HG02798 (cell line): Measurements from ENCODE around the gene BRD1.

Source experiments
- ATAC-seq: cut with Tn5 transposase; IDR thresholded peaks from one replicate; pipeline ENCODE4 v1.9.1; 2021; ENCODE audit warnings: mild to moderate bottlenecking; ENCODE audit not compliant: unreplicated experiment, poor library complexity

The BRD1 gene

DNA sequence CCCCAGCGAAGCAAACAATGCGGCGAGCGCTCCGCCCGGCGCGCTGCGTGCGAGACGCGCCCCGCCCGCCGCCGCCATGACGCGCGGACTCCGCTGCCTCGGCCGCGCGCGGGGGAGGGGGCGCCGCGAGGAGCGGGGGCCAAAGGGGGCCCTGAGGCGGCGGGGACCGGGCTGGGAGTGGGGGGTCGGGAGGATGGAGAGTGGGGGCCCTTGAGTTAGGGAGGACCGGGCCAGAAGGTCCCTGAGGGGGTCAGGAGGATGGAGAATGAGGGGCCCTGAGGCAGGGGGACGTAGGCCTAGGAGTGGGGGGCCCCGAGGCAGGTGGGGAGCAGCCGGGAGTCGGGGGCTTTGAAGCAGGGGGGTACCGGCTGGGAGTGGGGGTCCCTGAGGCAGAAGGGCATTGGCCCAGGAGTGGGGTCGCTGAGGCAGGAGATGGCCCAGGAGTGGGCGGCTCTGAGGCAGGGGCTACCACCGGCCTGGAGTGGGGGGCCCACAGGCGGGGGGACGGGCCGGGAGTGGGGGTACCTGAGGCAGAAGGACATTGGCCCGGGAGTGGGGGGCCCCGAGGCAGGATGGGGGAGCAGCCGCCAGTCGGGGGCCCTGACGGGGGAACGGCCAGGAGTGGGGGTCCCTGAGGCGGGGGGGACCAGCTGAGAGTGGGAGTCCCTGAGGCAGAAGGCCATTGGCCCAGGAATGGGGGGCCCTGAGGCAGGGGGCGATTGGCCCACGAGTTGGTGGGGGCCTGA is at the start of gene BRD1:
Gene BRD1, minus strand, starts transcription at position 21 of the 746 bp plus-strand sequence. CDS start 3,556 bp downstream, outside the sequence.
- ATAC-seq, result peak; percentile 45

DNA sequence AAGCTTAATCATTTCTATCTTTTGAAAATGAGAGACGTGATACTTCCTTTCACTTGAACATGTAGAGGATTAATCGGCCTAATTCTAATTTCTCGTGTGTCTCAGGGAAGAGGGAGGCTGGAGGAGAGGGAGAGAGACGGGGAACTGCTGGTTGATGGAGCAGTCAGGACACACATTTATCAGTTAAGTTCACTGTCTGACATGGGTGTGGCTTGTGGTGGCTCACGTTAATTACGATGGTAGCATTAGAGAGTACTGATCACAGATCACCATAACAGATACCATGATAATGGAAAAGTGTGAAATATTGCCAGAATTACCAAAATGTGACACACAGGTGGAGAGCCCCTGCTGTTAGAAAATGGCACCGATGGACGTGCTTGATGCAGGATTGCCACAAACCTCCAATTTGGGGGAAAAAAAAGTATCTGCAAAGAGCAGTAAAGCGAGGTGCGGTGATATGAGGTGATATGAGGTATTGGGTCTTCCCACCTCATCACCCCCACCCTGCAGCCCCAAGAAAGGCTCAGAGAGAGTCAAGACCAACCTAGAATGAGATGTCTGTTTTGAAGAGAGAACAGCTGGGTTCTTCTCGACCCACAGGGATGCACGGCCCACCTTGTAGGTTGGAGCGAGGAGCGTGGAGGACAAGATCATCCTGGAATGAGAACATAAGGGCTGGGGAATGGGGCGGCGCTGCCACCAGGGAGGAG is 45.7 kb upstream of the BRD1 start:
- ATAC-seq, result no peak

DNA sequence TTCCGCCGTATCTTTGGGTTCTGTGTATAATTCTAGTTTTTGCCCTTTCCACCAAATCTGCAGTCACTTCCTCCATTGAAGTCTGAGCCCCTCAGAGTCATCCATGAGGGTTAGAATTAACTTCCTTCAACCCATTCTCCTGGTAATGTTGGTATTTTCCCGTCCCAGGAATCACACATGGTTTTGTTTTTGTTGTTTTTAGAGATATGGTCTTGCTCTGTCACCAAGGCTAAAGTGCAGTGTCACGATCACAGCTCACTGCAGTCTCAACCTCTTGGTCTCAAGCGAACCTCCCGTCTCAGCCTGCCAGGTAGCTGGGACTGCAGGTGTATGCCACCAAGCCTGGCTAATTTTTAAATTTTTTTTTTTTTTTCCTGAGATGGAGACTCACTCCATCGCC is 44.7 kb upstream of the BRD1 start:
- no peak for ATAC-seq

DNA sequence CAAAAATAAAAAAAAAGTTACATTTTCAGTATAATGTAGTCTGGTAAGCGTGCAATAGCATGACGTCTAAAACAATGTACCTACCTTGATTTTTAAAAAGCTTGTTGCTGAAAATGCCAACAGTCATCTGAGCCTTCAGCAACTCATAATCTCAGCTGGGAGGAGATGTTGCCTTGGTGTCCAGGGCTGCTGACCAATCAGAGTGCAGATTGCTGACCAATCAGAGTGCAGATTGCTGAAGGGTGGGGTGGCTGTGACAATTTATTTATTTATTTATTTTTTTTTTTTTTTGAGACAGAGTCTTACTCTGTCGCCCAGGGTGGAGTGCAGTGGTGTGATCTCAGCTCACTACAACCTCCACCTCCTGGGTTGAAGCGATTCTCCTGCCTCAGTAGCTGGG is 43.8 kb upstream of the BRD1 start:
- no peak for ATAC-seq

DNA sequence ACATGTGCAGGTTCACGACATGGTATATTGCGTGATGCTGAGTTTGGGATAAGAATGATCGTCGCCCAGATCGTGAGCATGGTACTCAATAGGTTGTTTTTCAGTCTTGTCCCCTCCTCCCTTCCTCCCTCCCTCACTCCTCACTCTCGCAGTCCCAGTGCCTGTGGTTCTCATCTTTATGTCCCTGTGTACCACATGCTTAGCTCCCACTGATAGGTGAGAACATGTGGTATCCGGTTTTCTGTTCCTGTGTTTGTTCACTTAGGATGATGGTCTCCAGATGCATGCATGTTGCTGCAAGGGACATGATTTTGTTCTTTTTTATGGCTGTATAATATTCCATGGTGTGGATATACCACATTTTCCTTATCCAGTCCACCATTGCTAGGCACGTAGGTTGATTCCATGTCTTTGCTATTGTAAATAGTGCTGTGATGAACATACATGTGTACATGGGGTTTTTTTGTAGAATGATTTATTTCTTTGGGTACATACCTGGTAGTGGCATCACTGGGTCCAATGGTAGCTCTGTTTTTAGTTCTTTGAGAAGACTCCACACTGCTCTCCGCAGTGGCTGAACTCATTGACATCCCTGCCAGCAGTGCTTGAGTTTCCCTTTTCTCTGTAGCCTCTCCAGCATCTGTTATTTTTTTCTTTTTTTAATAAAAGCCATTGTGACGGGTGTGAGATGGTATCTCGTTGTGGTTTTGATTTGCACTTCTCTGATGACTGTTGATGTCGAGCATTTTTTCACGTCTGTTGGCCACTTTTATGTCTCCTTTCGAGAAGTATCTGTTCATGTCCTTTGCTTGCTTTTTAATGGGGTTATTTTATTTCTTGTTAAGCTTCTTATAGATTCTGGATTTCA is 42.4 kb upstream of the BRD1 start:
- ATAC-seq, result no peak

DNA sequence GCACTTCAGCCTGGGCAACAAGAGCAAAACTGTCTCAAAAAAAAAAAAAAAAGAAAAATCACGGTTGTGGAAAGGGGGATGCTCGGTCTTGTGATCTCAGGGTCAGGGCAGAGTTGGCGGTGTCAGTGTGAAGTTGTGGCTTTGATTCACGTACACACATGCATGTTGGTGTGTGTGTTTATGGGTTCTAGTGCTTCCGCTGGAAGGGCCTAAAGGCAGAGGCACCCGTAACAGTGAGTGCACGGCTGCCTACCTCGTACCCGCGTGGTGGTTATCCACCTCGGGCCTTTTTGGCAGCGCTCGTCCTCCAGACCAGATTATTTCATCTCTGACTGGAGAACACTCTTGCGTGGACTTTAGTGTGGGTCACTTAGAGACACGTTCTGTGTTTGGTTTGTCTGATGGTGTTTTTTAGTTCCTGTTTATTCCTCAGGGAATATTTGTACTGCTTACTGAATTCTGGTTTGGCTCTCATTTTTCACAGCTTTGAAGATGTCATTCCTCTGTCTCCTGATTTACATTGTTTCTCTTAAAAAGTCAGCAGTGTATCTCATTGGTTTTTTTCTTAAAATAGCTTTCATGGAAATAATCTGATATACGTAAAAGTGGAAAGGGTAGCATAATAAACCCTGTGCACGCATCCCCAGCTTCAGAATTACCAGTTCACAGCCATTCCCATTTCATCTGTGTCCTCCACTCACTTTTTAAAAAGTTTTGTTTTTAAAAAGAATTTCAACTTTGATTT is 41.6 kb upstream of the BRD1 start:
- no peak for ATAC-seq

DNA sequence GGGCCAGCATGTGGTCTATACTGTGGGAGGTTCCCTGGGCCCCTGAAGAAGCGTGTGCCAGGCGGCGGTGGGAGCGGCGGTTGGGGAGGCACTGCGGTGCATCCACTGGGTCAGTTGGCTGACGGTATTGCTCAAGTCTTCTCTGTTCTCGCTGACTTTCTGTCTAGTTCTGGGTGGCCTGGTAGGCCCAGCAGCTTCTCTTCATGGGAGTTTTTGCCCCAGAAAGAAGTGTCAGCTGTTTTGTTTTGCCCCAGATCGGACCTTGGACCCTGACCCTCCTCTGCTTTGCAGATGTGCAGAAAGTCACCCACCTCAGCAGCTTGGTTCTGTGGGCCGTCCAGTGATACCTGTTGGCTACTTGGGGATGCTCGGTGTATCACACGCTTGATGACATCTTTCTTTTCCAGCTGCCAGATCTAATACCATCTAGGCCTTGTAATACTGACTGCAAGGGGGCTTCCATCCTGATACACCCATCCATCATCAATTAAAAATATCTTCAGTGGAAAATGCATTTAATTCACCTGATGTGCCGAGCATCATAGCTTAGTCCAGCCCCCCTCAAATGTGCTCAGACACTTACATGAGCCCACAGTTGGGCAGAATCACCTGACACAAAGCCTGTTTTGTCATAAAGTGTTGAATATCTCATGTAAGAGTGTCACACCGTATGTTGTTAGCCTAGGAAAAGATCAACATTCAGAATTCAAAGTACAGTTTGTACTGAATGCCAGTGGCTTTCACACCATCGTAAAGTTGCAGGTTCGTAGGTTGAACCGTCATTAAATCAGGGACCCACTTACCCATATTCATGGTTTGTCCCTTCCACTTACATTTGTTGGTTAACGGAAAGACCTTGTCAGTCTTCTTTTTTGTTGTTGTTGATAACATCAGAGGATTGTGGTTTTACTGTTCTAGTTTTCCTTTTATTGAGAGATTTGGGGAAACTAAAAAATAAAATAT is 39.9 kb upstream of the BRD1 start:
- ATAC-seq, result no peak

DNA sequence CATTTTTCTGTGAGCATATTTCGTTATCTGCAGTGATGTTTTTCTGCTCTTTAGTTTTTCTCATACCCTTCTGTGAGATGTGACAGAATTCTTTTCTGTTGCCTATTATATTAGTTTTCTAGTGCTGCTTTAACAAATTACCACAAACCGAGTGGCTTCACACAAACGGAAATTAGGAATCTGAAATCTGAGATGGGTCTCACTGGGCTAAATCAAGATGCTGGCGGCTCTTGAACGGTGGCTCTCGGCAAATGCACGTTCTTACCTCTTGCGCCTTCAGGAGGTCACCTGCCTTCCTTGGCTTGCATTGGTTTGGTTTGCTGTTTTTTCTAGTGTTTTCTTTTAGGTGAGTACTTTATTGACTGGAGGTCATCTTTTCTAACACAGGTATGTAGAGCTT is 39.0 kb upstream of the BRD1 start:
- no peak for ATAC-seq

DNA sequence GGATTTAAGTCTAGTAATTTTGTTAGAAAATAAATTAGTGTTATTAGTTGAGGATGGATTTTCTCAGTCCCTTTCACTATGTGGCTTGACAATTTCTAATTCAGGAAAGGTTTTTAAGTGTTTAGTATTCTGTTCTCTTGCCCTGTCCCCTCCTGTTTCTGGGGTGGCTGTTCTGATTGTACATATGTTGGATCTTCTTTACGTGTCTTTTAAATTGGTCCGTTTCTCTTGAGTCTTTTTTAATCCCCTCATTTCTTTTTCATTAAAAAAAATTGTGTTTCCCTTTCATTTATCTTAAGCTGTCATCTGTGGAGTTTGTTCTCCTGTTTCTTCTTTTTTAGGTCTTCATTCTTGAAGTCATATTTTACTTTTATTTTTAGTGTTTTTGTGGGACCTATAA is 38.5 kb upstream of the BRD1 start:
- no peak for ATAC-seq

DNA sequence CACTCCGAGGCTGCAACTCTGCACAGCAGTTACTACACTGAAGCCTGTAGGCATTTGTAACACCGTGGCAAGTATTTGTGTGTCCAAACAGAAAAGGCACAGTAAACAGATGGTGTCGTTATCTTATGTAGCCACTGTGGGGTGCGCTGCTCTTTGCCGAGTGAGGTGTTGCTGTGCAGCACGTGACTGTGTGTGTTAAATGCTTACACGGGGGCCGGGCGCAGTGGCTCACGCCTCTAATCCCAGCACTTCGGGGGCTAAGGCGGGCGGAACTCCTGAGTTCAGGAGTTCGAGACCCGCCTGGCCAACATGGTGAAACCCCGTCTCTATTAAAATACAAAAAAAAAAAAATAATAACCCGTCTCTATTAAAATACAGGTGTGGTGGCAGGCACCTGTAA is 37.5 kb upstream of the BRD1 start:
- ATAC-seq, result no peak

DNA sequence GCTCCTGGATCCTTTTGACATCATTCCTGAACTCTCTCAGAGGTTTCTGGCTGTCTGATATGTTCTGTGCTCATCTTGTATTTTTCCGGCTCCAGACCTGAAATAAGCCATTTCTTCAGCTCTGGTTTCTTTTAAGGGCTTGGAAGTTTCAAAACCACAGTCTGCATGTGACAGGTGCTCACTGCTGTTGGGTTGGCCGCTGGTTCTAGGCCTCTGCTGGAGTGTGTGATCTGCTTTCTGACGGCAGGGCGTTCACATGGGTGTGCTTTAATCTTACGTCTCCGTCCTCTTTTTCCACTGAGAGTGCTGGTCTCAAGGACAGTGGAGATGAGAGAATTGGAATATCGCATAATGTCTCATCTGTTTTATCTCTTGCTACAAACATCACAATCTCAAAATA is 36.3 kb upstream of the BRD1 start:
- no peak for ATAC-seq

DNA sequence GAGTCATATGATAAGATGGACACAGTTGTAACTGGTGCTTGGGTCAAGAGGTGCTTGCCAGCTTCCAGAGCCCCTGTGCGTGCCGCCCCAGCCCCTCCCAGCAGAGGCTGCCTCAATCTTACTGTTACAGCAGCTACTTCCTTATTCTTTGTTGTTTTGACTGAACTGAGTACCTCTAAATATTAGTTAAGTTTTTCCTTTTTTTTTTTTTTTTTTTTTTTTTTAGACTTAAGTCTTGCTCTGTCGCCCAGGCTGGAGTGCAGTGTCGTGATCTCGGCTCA is 34.8 kb upstream of the BRD1 start:
- no peak for ATAC-seq

DNA sequence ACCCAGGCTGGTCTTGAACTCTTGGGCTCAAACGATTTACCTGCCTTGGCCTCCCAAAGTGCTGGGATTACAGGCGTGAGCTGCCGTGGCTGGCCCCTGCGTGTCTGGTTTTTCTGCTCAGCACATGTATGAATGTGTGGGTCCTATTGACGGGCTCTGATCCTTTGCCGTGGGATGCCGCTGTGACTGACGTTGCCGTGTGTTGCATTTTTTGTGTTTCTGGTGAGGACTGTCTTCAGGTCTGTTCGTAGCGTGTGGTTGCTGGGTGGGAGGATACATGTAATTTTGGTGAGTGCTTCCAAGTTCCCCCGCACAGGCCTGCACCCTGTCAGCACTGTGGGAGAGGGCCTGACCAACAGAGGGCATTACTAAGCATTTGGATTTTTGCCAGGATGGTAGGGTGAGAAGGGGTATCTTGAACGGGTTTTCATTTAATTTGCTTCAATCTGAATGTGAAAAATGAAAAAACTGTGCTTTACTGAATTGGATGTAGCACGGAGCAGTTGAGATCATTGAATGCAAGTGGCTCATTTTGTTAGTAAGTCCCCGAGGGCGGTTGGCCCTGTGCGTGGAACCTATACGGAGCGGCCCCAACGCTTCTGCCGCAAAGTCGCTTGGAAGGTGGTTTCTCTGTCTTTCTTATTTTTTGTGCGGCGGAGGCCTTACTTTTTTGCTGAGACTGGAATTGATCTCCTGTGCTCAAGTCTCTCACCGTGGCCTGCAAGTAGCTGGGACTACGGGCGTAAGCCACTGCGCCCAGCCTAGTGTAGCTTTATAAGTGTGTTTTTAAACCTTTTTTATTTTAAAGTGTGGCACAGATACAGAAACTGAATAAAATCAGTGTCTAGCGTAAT is 34.2 kb upstream of the BRD1 start:
- ATAC-seq, result no peak

DNA sequence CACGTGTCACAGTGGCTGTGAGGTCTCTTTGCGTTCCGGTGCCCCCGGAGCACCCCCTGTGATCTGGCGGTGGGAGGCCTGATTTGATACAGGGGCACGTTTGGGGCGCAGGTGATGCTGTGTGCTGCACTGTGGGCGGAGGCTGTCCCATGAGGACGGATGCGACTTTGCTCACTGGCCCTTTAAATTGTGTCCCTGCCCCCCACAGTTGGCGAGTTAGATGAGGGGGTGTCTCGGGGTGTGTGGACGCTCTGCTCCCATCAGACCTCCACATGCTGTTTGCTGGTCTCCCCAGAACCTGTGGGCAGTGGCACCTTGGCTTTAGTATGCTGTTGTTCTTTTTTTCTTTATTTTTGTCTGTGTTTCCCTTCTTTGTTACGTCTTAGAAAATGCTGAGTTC is 31.2 kb upstream of the BRD1 start:
- no peak for ATAC-seq

DNA sequence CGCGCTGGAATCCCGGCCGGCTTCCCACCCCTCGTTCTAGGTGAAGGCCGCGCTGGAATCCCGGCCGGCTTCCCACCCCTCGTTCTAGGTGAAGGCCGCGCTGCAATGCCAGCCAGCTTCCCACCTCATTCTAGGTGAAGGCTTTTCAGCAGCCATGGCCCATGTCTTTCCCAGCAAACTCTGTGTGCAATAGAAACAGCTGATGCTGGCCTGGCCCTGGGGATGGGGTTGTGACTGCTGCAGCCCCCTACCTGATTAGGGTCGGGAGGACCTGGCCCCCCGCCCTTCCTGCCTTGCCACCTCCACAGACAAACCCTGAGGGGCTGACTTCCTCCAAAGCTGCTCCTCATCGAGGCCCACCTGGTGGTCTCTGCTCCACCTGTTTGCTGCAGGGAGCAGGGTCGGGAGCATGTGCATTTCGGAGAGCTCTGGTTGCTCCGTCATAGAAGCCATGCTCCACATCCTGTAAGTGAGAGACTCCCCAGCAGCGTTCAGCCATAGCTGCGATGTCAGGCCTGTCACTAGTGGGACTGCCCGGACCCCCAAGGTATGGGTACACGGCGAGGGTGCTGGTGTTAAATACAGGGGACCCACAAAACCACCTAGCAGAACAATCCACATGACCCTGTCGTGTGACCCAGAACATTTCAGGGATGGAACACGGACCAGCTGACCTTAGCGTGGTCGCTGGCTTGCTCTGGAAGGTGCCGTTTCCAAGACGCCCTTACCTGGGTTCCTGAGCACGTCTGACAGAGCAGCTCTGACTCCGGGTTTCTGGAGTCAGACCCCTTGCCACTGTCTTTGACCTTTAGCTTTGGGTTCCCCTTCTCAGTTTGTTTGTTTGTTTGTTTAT is 29.3 kb upstream of the BRD1 start:
- no peak for ATAC-seq

DNA sequence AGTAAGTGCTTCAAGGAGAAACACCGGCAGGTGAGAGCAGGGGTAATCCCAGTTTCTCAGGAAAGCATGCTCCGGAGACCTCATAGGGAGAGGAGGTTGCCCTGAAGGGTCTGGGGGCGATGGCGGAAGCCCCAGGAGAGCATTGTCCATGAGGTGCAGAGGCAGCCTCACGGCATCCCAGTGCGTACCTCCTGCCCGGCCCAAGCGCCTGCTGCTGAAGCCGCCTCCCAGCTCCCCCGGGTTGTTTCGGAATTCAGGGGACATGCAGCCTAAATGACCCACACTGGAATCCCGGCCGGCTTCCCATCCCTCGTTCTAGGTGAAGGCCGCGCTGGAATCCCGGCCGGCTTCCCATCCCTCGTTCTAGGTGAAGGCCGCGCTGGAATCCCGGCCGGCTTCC is 28.7 kb upstream of the BRD1 start:
- ATAC-seq, result no peak

DNA sequence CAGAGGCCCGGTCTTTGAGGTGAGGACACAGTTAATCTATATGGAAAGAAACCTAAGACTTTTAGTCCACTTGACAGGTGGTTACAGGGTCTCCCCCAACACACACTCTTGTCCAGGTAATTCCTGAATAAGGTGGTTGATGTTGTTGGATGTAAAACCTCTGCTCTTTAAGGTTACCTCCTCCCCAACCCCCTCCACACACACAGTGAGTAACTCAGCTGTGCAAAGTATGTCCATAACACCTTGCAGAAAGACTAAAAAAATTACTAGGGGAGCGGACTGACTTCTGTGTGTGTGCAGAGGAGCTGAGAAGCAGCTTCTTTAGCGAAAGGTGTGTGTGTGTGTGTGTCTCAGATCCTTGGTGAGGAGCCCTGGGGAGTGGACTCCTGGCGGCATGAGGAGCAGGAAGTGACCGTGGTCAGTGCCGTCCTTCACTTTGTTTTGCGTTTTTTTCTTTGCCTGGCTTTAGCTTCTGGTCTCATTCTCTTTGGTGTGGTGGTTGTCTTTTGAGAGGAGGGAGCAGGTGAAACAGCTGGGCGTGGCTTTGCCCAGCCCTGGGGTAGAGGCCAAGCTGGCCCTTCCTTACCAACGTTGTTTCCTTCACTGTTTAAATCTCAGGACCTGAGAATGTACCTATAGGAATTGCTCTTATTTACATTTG is 27.7 kb upstream of the BRD1 start:
- ATAC-seq, result no peak
